Peyer's patch (tissue), 4 donors: ENCODE data around the gene ZNF778. TPM values are rescaled to one million over a fixed set of nuclear protein-coding genes. Genes with fewer than 3 reads are reported as not detected.

Experiments used
- DNase-seq, 3 donors: peaks; one replicate each; pipeline ENCODE4 v3.0.0-alpha.2; 2017 to 2019
- H3K27ac ChIP-seq, 4 donors: fragments of 200-600 bp; sonication (generic); one replicate each; pipeline ENCODE4 v1.5.1; 2016 to 2019
- H3K27me3 ChIP-seq, 2 donors: fragments of 200-600 bp; sonication (generic); one replicate each; pipeline ENCODE4 v1.5.1; 2019
- H3K36me3 ChIP-seq, 3 donors: fragments of 200-600 bp; sonication (generic); one replicate each; pipeline ENCODE4 v1.5.1; 2016 to 2019
- H3K4me1 ChIP-seq, 4 donors: fragments of 200-600 bp; sonication (generic); one replicate each; pipeline ENCODE4 v1.5.1; 2016 to 2019
- H3K4me3 ChIP-seq, 4 donors: fragments of 200-600 bp; sonication (generic); 1 replicate in 3 of 4; 2 replicates in 1 of 4; pipeline ENCODE4 v1.5.1; 2016 to 2019; ENCODE audit warnings: mild to moderate bottlenecking in 1 of 4
- H3K9me3 ChIP-seq, 4 donors: fragments of 200-600 bp; sonication (generic); one replicate each; pipeline ENCODE4 v1.5.1; 2016 to 2019; ENCODE audit warnings: mild to moderate bottlenecking in 1 of 4
- POLR2A ChIP-seq, 2 donors: fragments of 450-650 bp; IDR thresholded peaks; one replicate each; pipeline ENCODE4 v1.5.1; 2017; ENCODE audit warnings: antibody characterized with exemption in 2 of 2, mild to moderate bottlenecking in 2 of 2, moderate library complexity in 2 of 2
- total RNA-seq, 4 donors: library from RNA; depleted of rRNA; stranded (reverse); fragments of >200 nt; gene quantifications; one replicate each; pipeline ENCODE4 v1.1.0, GENCODE V29; 2016
- TF ChIP-seq, protein P1 (sequence below), 6 experiments: fragments of 450-650 bp in 4 of 6; fragments of 200-600 bp in 2 of 6; sonication (generic) in 1 of 6; IDR thresholded peaks; one replicate each; pipeline ENCODE4 v1.5.1; 2017 to 2019; ENCODE audit warnings: antibody characterized with exemption in 6 of 6, mild to moderate bottlenecking in 3 of 6, moderate library complexity in 1 of 6

ZNF778 gene
- total RNA-seq, 4 donors from 2014 or later = 4.1 to 16.9 (median 10.7) TPM

DNA sequence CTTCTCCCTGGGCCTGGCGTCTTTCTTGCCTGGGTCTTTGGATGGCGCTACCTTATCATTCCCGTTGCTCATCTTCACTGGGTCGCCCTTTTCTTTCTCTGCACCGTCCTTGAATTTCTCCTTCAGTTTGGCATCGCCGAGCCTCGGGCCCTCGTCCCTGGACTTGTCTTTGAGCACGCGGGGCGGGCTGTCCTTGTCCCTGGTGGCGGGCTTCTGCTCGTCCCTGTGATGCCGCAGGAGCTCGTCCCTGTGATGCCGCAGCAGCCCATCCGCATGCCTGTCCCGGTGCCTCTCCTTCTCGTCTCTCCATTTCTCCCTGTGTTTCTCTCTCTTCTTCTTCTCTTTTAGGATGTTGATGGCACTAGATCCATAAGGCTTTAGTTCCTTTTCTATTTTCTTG is 64.3 kb downstream of the ZNF778 start:
- DNase-seq = no peak
- H3K27me3 ChIP-seq = no peaks in the 10 kb centered on the region
- H3K4me1 ChIP-seq = no peaks in the 10 kb centered on the region
- TF ChIP-seq, protein P1, sequence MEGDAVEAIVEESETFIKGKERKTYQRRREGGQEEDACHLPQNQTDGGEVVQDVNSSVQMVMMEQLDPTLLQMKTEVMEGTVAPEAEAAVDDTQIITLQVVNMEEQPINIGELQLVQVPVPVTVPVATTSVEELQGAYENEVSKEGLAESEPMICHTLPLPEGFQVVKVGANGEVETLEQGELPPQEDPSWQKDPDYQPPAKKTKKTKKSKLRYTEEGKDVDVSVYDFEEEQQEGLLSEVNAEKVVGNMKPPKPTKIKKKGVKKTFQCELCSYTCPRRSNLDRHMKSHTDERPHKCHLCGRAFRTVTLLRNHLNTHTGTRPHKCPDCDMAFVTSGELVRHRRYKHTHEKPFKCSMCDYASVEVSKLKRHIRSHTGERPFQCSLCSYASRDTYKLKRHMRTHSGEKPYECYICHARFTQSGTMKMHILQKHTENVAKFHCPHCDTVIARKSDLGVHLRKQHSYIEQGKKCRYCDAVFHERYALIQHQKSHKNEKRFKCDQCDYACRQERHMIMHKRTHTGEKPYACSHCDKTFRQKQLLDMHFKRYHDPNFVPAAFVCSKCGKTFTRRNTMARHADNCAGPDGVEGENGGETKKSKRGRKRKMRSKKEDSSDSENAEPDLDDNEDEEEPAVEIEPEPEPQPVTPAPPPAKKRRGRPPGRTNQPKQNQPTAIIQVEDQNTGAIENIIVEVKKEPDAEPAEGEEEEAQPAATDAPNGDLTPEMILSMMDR (IDR thresholded peaks at IDR 0.05) = no peak
- TF ChIP-seq POLR2A (IDR thresholded peaks at IDR 0.05) = no peak
- no peak overlapping the region for H3K4me3 ChIP-seq
- peaks cover 0 to 90% (median 3%) of the 10 kb centered on the region in 3 donors for H3K36me3 ChIP-seq
- H3K27ac ChIP-seq = no peak overlapping the region
- H3K9me3 ChIP-seq = no peaks in the 10 kb centered on the region

DNA sequence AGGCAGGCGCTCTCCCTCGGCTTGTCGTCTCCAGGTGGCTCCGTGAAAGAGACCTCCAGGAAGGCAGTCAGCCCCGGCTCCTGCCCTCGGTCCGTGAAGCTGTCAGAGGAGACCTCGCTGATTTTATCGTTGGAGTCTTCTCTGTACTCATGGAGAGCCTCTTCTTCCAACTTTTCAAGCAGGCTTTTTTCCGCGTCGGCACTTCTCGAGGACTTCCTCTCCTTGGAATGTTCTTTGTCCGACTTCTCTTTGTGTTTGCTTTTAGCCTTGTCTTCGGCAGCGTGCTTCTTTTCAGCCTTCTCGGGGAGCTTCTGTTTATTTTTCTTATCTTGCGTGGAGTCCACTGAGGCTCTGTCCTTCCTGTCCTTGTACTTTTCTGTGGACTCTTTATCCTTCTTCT is 65.0 kb downstream of the ZNF778 start:
- no peak overlapping the region for H3K27ac ChIP-seq
- no peaks in the 10 kb centered on the region for H3K27me3 ChIP-seq
- no peak for TF ChIP-seq POLR2A (IDR thresholded peaks at IDR 0.05)
- TF ChIP-seq, protein P1 (IDR thresholded peaks at IDR 0.05) = no peak
- no peaks in the 10 kb centered on the region for H3K4me1 ChIP-seq
- peaks cover 0 to 91% (median 3%) of the 10 kb centered on the region in 3 donors for H3K36me3 ChIP-seq
- no peaks in the 10 kb centered on the region for H3K9me3 ChIP-seq
- no peak for DNase-seq
- H3K4me3 ChIP-seq = no peak overlapping the region

GRCh38 chr16:89283449-89283848 is 65.9 kb downstream of the ZNF778 start:
- H3K36me3 ChIP-seq = peaks cover 0 to 91% (median 3%) of the 10 kb centered on the region in 3 donors
- H3K27ac ChIP-seq = no peak overlapping the region
- no peaks in the 10 kb centered on the region for H3K9me3 ChIP-seq
- DNase-seq = no peak
- no peaks in the 10 kb centered on the region for H3K27me3 ChIP-seq
- no peak for TF ChIP-seq POLR2A (IDR thresholded peaks at IDR 0.05)
- no peaks in the 10 kb centered on the region for H3K4me1 ChIP-seq
- H3K4me3 ChIP-seq = no peak overlapping the region

- H3K9me3 ChIP-seq = no peaks in the 10 kb centered on the region
- H3K27me3 ChIP-seq = no peaks in the 10 kb centered on the region
- DNase-seq = no peak
- H3K4me1 ChIP-seq = no peaks in the 10 kb centered on the region
- no peak overlapping the region for H3K4me3 ChIP-seq
- H3K36me3 ChIP-seq = peaks cover 3 to 86% (median 3%) of the 10 kb centered on the region in 3 donors
- H3K27ac ChIP-seq = no peak overlapping the region
- TF ChIP-seq, protein P1 (IDR thresholded peaks at IDR 0.05) = no peak
- TF ChIP-seq POLR2A (IDR thresholded peaks at IDR 0.05) = no peak
Observed at GRCh38 chr16:89285381-89285780, 67.9 kb downstream of the ZNF778 start.

DNA sequence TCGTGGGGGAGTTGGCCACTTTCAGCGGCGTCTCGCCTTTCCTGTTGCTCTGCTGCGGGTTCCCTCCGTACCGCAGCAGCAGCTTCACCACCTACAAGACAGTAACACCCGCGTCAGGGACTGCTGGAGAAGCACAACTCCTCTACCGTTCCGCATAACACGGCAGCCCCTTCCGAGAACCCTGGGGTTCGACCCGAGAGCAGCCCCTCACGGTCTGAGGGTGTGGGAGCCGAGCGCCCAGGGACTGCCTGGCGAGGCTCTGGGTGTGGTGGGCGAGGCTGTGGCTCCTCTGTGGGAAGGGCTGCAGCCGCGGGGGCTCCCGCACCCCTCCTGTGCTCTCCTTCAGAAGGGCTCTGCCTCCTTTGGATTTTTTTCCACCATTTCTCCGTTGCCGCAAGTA is 68.6 kb downstream of the ZNF778 start:
- DNase-seq = no peak
- peaks cover 3 to 86% (median 3%) of the 10 kb centered on the region in 3 donors for H3K36me3 ChIP-seq
- no peaks in the 10 kb centered on the region for H3K4me1 ChIP-seq
- no peak overlapping the region for H3K4me3 ChIP-seq
- no peaks in the 10 kb centered on the region for H3K9me3 ChIP-seq
- no peaks in the 10 kb centered on the region for H3K27me3 ChIP-seq
- no peak for TF ChIP-seq POLR2A (IDR thresholded peaks at IDR 0.05)
- TF ChIP-seq, protein P1 (IDR thresholded peaks at IDR 0.05) = no peak
- H3K27ac ChIP-seq = no peak overlapping the region

Other genes with a start within 250 kb of the ZNF778 start
- 10 to 100 TPM in 1 of 4 donors, 1 to 10 TPM in 3; 3.5 to 35.5 (median 6.8) TPM for gene CBFA2T3, start 240.5 kb upstream of the ZNF778 start, total RNA-seq
- gene ACSF3, start 123.9 kb upstream of the ZNF778 start, total RNA-seq = 100 to 1,000 TPM in 2 of 4 donors, 10 to 100 TPM in 2; 94.6 to 120 (median 108) TPM
- gene CDH15, start 46.0 kb upstream of the ZNF778 start, total RNA-seq = not detected
- gene SLC22A31, start 17.2 kb upstream of the ZNF778 start, total RNA-seq = under 1 TPM in 2 of 4 donors, not detected in 2; 0.53 to 0.67 TPM